PFSK-1 (cell line): ENCODE data around the gene GRAMD1B.

ENCODE experiments used
- FOXP2 ChIP-seq: optimal IDR thresholded peaks from 2 replicates; pipeline ENCODE3; 2011; ENCODE audit warnings: borderline replicate concordance, control low read depth, inconsistent platforms; ENCODE audit not compliant: insufficient read depth; ENCODE audit errors: extremely low read length, extremely low read depth
- POLR2AphosphoS5 ChIP-seq: IDR thresholded peaks from 2 replicates; pipeline ENCODE4 v1.6.1; 2012; ENCODE audit warnings: low read depth, mild to moderate bottlenecking, control low read depth, low read length, moderate library complexity
- SIN3A ChIP-seq: IDR thresholded peaks from 2 replicates; pipeline ENCODE4 v1.6.1; 2012; ENCODE audit warnings: mild to moderate bottlenecking, low read length, moderate library complexity, borderline replicate concordance; ENCODE audit not compliant: insufficient read depth
- TAF1 ChIP-seq: IDR thresholded peaks from 2 replicates; pipeline ENCODE4 v1.6.1; 2012; ENCODE audit warnings: low read length, control low read depth, borderline replicate concordance; ENCODE audit not compliant: insufficient read depth
- TF ChIP-seq, protein P1 (sequence below), 2 experiments: IDR thresholded peaks; 2 replicates each; pipeline versions ENCODE4 v1.6.1 to v1.8.0; 2011 to 2012; ENCODE audit warnings: low read depth in 2 of 2, low read length in 2 of 2, control low read depth in 1 of 2, inconsistent platforms in 1 of 2, mild to moderate bottlenecking in 1 of 2, moderate library complexity in 1 of 2; ENCODE audit not compliant: insufficient read depth in 1 of 2

GRAMD1B gene

GRCh38 chr11:123576082-123576481 is 146.0 kb downstream of the GRAMD1B start:
- no peak for TF ChIP-seq SIN3A
- no peak for TF ChIP-seq POLR2AphosphoS5
- no peak for TF ChIP-seq FOXP2
- TF ChIP-seq TAF1 = no peak
- TF ChIP-seq, protein P1, sequence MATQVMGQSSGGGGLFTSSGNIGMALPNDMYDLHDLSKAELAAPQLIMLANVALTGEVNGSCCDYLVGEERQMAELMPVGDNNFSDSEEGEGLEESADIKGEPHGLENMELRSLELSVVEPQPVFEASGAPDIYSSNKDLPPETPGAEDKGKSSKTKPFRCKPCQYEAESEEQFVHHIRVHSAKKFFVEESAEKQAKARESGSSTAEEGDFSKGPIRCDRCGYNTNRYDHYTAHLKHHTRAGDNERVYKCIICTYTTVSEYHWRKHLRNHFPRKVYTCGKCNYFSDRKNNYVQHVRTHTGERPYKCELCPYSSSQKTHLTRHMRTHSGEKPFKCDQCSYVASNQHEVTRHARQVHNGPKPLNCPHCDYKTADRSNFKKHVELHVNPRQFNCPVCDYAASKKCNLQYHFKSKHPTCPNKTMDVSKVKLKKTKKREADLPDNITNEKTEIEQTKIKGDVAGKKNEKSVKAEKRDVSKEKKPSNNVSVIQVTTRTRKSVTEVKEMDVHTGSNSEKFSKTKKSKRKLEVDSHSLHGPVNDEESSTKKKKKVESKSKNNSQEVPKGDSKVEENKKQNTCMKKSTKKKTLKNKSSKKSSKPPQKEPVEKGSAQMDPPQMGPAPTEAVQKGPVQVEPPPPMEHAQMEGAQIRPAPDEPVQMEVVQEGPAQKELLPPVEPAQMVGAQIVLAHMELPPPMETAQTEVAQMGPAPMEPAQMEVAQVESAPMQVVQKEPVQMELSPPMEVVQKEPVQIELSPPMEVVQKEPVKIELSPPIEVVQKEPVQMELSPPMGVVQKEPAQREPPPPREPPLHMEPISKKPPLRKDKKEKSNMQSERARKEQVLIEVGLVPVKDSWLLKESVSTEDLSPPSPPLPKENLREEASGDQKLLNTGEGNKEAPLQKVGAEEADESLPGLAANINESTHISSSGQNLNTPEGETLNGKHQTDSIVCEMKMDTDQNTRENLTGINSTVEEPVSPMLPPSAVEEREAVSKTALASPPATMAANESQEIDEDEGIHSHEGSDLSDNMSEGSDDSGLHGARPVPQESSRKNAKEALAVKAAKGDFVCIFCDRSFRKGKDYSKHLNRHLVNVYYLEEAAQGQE (IDR thresholded peaks at IDR 0.05; ENCODE audit: insufficient read depth in 1 of 2, low read depth in 2 of 2, low read length in 2 of 2) = no peak

GRCh38 chr11:123576501-123576900 is 146.4 kb downstream of the GRAMD1B start:
- TF ChIP-seq SIN3A = no peak
- TF ChIP-seq TAF1 = no peak
- TF ChIP-seq, protein P1 (IDR thresholded peaks at IDR 0.05; ENCODE audit: insufficient read depth in 1 of 2, low read depth in 2 of 2, low read length in 2 of 2) = no peak
- TF ChIP-seq POLR2AphosphoS5 = no peak
- TF ChIP-seq FOXP2 = no peak

- TF ChIP-seq POLR2AphosphoS5 = no peak
- TF ChIP-seq, protein P1 (IDR thresholded peaks at IDR 0.05; ENCODE audit: insufficient read depth in 1 of 2, low read depth in 2 of 2, low read length in 2 of 2) = peak in 1 of 2 experiments; percentile 24; a peak in 1 of 4 replicates
- peak; percentile 42 for TF ChIP-seq FOXP2
Measured at GRCh38 chr11:123577081-123577598, 147.1 kb downstream of the GRAMD1B start.

GRCh38 chr11:123578778-123579481 is 148.9 kb downstream of the GRAMD1B start:
- TF ChIP-seq TAF1 = no peak
- TF ChIP-seq SIN3A = no peak
- TF ChIP-seq FOXP2 = no peak
- no peak for TF ChIP-seq POLR2AphosphoS5
- TF ChIP-seq, protein P1 (IDR thresholded peaks at IDR 0.05; ENCODE audit: insufficient read depth in 1 of 2, low read depth in 2 of 2, low read length in 2 of 2) = no peak

GRCh38 chr11:123579482-123579812 is 149.4 kb downstream of the GRAMD1B start:
- TF ChIP-seq POLR2AphosphoS5 = no peak
- no peak for TF ChIP-seq FOXP2
- no peak for TF ChIP-seq TAF1
- TF ChIP-seq SIN3A = no peak
- TF ChIP-seq, protein P1 (IDR thresholded peaks at IDR 0.05; ENCODE audit: insufficient read depth in 1 of 2, low read depth in 2 of 2, low read length in 2 of 2) = no peak
